HG02885 (cell line): ENCODE results near the gene TIPARP.
"Not testable (repeated sequence)": the region's sequence is repeated elsewhere in the genome, so short reads cannot be mapped to it uniquely, and the experiment has no call there.

Source experiments
- ATAC-seq: cut with Tn5 transposase; IDR thresholded peaks from one replicate; pipeline ENCODE4 v1.9.1; 2021; ENCODE audit warnings: mild to moderate bottlenecking; ENCODE audit not compliant: unreplicated experiment, poor library complexity

The TIPARP gene

DNA sequence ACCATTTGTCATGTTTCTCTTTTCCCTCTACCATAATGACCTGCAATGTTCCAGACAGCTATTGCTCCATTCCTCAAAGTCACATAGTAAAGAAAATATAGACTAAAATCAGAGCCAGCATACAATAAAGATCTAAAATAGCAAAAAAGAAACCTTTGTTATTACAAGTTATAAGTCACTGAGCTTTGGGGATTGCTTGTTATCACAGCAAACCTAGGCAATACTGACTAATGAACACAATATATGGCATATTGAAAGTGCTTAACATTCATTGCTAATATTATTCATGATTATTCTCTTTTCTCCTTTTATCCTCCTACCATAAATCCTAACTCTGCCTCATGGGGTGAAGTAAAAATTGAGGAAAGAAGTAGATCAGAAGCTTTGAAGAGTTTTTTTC is 27.4 kb upstream of the TIPARP start:
- ATAC-seq, result no peak

DNA sequence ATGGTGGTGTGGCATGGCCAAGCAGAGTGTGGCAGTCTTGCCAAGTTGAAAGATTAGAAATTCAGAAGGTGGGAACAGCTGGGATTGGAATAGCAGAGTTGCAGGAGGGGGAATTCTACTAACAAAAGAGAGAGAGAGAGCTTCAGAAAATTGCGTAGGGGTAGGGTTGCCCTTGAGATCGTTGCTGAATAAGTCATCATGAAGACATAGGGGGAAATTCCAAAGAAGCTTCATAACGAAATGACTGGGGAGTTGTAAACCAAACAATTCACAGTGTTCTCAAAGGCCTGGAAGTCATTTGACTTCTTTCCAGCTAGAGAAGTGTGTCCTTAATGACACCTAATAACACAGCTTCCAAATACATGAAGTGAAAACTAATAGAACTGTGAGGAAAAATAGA is 26.3 kb upstream of the TIPARP start:
- ATAC-seq, result peak; percentile 25

DNA sequence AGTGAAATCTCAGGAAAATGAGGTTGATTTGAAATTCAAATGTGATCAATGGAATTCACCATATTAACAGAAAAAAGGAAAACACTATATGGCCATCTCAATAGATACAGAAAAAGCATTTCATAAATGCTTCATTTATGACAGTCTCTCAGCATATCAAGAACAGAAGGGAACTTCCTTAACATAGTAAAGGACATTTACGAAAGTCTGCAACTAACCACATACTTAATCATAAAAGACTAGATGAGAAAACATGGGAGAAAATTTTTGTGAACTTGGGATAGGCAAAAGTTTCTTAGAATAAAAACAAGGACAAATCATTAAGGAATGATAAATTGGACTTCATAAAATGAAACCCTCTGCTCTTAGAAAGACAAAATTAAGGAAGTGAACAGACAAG is 24.7 kb upstream of the TIPARP start:
- no peak for ATAC-seq

DNA sequence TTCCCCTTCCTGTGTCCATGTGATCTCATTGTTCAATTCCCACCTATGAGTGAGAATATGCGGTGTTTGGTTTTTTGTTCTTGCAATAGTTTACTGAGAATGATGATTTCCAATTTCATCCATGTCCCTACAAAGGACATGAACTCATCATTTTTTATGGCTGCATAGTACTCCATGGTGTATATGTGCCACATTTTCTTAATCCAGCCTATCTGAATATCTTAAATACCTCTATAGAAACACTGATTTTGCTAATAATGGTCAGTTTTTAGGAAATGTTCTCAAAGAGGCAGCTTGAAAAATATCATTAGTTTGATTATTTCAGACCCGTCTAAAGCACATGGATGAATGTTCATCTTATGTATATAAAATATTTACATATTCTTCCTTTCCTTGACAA is 21.7 kb upstream of the TIPARP start:
- ATAC-seq, result not testable (repeated sequence)

DNA sequence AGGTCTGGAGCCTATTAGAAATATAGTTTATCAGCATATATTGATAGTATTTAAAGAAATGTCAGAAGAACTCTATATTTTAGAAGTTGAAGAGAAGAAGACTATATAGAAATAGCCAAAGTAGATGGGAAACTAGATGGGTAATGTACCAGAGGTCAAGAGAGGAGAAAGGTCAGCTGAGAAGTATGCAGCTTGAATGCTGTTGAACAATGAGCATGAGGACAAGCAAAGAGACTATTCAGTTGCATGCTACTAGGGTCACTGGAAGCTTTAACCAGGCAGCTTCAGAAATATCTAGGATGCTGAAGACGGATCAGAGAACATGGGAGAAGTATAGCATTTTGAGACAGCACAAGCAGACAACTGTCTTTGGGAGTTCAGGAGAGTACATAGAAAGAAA is 19.6 kb upstream of the TIPARP start:
- ATAC-seq, result no peak

DNA sequence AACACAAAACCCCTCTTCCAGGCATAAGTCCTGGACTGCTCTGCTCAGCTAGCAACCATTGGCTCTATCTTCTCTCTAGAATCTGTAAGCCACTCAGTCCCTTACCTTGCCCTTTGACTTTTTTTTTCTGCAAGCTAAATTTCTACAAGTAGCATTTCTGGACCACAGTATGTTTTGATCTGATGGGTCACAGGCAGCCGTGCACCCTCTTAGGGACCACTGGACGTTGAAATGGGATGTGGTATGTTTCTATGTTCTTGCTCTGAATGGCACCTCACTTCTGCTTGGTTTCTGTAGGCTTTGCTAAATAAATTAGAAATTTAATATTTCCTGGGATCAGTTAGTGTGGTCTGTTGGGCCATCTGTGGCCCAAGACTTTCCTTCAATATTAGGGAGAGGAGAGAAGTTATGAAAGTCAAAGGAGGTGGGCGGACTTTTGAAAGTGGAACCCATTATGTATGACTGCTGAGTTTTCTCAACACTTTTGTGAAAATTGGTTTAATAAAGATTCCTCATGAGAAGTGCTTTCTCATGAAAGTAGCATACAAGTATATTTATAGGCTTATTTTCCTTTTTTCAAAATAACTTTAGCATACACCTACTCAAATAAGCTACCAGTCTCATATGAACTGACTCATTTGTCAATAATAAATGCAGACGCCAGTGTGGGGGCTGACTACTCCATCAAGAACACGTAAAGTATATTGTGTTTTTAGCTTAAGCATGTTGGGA is 18.4 kb upstream of the TIPARP start:
- peak; percentile 57 for ATAC-seq

DNA sequence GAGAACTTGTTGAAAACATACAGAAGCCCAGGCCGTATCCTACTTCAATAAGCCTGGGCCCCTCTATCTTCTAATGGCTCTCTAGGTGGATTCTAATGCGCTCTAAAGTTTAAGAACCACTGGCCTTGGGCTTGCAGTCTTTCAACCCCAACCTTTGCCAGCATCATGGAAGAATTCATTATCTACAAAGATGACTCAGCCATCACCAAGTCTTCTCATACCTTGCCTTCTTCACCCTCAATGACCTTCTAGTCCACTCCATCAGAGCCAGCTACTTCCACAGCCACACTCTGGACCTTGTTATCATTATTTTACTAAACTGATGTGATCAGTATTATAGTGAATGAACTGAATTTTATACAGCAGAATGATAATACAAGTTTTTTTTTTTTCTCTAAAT is 16.9 kb upstream of the TIPARP start:
- ATAC-seq, result no peak

DNA sequence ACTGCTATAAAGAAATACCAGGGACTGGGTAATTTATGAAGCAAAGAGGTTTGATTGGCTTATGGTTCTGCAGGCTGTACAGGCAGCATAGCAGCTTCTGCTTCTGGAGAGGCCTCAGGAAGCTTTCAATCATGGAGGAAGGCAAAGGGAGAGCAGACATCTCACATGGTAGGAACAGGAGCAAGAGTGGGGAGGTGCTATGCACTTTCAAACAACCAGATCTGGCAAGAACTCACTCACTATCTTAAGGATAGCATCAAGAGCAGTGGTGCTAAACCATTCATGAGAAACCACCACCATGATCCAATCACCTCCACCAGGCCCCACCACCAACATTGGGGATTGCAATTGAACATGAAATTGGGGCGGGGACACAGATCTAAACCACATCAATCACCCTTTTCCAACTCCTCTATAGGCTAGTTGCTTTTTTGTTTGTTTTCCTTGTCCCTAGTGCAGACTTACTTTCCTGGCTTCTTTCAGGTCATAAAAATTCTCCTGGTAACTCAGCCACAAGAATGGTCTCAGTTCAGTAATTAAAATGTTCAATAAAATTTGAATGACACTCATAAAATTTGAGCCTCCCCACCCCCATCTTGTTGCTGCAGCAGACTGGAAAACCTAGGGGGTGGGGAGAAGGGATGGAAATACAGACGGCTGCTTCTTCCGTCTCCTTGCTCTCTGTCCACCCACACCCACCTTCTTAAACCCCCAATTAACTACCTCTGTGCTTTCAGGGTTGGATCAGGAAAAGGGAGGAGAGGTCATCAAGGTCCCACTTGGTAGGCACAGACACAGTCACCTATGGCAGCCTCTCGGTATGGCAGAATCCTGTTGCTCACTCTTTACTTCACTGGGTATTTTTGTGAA is 16.3 kb upstream of the TIPARP start:
- no peak for ATAC-seq

DNA sequence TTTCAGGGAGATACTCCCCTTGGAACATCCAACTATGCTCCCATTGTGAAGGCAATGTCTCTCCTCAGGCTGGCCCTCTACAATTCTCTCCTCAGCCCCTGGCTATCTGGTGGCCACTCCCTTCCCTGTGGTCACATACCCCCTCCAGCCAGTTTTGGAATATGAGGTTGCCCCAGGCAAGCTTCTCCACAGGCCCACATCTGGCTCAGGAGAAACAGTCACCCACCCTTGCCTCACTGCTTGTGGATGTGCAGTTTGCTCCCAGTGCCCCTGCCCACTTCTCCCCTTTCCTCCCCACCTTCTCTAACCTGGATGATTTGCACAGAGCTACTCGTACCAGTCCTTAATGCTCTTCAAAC is 15.7 kb upstream of the TIPARP start:
- ATAC-seq, result no peak

DNA sequence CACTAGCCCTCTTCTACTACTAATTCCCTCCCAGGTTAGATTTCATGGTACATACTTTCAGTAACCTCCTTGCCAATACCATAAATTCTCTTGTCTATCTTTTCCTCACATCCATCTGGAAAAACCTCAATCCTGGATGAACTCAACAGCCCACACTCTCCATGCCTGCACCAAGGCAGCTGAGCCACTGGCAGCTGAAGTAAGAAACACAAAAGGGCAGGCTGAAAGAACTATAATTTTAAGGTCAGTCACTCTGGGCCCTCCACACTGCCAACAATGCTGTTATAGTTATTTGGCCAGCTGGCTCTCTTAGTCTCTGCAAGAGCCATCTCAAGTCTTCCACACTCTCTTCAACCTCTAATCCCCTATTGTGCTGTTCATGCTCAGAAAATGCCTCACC is 15.1 kb upstream of the TIPARP start:
- ATAC-seq, result no peak

DNA sequence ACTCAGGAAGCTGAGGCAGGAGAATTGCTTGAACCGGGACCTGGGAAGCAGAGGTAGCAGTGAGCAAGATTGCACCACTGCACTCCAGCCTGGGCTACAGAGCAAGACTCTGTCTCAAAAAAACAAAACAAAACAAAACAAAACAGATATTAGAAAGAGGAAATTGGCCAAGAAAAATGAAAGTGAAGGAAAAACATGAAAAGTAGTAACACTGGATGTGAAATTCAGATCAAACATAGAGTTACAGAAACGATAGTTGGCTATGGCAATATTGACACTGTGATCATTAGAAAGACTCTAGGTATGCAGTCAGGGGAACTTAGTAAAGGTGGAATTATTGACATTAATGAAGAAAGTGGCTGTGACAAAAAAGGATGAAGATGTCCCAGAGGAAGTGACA is 13.2 kb upstream of the TIPARP start:
- no peak for ATAC-seq

DNA sequence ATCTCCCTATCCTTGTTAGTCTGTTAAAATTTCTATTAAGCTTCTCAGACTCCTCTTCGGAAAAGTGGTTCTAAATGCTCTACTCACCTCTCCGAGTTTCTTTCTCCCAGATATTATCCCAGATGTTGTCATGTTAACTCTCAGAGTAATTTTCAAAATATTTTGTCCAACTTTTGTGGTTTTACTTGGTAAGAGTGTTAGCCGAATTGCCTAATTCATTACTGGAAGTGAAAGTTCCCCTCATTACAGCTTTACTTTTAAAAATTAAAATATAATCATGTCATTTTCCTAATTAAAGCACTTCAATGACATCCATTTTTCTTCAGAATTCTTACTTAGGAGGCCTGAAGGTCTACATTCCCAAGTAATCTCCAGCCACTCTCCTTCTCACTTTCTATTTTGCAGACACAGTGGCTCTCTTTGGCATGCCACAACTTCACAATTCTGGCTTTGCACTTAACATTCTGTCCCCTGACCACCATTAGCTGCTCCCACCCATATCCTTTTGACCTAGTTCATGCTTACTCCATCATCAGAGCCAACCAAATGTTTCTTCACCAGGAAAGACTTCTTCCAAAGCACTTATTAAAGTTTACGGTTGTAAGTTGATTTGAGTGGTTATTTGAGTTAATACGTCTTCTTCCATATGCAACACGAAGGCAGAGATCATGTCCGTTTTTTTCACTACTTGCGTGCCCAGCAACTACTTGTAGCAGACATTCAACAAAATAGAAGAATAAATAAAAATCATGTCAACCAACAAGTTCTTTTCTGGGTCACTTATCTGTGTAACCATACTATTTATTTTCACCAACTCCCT is 10.2 kb upstream of the TIPARP start:
- no peak for ATAC-seq

DNA sequence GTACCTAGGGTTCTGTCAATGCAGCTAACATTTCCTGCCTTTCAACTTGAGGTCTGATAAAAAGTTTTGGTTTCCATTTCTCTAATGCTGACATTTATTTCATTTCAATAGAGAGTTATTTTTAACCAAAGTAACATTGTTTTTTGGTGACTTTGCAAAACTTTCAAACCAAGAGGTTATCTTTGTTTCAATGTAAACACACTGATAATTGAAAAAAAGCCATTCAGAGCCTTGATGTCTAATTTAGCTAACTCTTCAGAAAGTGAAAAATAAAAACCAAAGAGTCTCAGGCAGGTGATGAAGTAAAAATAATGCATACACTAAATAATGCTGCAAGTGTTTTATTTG is 9.6 kb upstream of the TIPARP start:
- peak; percentile 79 for ATAC-seq

DNA sequence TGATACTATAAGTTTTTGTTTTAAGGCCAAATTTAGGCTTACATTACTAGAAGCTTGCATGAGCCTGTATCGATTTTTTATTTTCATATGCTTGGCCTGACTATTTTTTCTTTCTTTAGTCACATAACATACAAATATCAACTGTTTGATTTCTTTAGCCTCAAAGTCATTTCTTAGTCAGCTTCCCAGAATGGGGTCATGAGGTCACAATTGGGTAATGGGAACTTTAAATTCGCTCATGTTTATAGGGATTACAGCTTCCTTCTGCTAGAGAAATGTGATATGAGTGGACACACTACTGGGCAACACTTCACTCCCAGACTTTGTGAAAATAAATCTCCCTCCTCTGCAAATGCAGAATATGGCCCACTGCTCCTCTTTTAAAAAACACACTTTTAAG is 9.1 kb upstream of the TIPARP start:
- peak; percentile 2 for ATAC-seq

DNA sequence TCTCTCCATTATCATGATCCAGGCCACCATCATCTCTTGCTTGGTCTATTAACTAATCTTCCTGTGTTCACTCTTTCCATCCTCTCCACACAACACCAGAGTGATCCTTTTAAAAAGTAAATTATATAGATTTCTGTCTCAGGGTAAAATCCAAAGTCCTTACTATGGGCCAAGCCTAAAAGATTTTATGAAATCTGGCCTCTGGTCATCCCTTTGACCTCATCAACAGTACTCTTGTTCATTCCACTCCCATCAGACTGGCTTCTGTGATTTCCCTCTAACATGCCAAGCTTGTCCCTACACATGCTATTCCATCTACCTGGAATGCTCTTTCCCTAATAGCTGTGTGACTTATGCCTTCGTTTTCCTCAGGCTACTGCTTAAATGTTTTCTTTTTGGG is 8.3 kb upstream of the TIPARP start:
- no peak for ATAC-seq

DNA sequence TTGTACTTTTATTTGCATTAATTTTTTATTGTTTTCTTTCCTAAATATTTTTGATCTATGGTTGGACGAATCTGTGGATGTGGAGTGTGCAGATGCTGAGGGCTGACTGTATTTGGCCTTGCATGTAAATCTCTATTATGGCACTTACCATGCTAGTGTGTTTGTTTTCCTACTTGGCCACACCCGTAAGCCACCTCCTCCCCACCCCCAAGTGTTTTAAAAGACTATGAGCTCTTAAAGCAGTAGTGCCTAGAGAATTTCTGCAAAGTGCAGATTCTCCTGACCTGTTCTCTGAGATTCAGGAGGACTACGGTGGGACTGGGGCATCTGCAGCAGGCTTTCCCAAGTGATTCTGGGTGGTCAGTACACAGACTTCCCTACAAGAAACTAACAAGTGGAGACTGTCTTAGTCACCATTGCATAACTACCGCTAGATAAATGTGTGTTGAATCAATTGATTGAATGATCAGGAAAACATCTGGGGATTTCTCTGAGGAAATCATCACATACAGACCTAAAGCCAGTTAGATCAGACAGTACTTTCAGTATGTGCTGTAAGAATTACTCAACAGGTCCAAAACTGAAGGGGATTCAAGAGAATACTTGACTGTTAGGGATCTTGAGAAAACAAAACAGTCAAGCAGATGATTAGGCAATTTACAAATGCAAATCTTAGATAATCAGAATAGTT is 6.2 kb upstream of the TIPARP start:
- no peak for ATAC-seq

DNA sequence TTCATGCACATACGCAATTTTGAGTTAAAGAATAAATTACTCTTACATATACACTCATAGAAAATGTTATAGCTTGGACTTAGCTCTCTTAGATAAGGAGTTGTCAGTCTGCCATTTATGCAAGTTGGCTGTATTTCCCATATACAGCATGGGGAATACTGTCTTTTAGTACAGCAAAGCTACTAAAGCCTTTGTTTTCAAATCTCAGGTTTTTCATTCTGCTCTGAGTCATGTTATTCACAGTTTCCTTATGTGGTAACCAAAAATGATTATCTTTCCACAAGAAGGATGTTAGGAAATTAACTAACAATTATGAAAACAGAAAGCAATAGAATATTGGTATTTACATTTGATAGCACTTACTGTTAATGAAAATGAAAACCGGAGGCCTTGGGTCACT is 4.3 kb upstream of the TIPARP start:
- ATAC-seq, result no peak

DNA sequence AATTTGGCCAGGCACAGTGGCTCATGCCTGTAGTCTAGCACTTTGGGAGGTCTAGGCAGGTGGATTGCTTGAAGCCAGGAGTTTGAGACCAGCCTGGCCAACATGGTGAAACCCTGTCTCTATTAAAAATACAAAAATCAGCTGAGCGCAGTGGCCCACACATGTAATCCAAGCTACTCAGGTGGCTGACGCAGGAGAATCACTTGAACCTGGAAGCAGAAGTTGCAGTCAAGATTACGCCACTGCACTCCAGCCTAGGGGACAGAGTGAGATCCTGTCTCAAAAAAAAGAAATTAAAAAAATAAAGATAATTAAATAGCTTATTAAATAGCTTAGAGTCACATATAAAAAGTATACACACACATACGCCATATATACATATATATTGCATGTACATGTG is 3.7 kb upstream of the TIPARP start:
- no peak for ATAC-seq

DNA sequence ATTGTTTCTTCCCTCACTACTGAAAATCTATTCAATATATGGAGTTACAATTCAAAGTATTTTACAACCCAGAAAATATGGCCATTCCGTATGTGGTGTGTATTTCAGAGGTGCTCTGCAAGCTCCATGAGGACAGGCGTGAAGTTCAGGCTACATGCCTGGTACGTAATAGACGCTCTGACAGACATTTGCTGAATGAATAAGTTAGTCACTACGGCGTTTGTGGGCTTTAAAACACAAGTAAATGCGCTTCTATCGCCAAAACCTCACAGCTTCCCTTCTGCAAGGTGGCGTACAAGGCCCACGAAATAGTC is 701 bp upstream of the TIPARP start:
- no peak for ATAC-seq

DNA sequence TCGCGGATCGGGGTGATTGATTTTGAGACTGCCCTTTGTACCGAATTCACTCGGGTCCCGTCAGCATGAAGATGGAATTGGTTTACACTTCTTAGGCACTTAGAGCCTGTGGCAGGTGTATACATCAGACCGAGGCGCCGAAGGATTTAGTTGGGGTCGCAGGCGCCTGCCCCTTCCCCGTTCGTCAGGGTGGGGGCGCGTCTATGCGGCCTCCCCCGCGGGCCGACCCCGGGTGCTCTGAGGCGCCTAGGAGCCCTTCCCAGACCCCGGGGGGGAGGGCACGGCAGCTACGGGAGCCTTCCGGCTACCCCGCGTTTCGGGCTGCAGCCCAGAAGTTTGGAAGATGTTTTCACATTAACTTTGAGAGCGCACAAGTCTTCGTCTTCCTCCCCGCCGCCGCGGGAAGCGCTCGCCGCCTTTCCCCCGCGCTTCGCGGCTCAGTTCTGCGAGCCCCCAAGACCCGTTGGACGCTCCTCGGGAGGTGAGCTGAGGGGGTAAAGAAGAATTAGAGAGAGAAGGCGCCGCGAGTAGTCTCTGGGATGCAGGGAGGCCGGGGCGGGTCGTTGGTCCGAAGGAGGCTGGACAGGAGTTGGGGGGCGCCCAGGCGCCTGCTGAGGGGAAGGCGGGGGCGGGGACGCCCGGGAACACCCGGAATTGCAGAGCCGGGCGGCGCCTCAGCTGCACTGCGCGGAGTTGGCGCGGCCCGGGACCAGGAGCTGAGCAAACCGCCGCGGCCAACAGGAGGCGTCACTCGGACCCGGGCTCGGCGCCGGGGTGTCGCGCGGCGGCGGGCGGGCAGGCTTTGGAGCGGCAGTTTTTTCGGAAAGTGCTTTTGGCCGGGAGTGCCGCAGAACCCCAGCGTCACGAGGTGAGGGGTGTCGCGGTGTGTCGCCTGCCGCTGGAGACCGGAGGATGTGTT is 780 bp downstream of the TIPARP start:
- ATAC-seq, result no peak
